ENCODE results near the gene COX7A2L.

GRCh38 chr2:42333579-42333978, 27.4 kb downstream of the COX7A2L start:
- TF ChIP-seq POLR2A (IDR thresholded peaks at IDR 0.05; ENCODE audit: low read depth, low read length) (no peak), TAF1 (IDR thresholded peaks at IDR 0.05; ENCODE audit: low read depth, low read length) (no peak), POU2F2 (IDR thresholded peaks at IDR 0.05; ENCODE audit: low read depth, low read length) (no peak), POLR2AphosphoS5 (IDR thresholded peaks at IDR 0.05; ENCODE audit: low read depth, low read length) (no peak), SPI1 (IDR thresholded peaks at IDR 0.05; ENCODE audit: low read depth, low read length) (no peak)

All from GM12891 (cell line).